VCaP (cell line): ENCODE measurements around the gene GGA1.

ENCODE experiments used
- H3K27ac ChIP-seq: fragments of 450-650 bp; 2 replicates; pipeline ENCODE4 v1.5.1; 2017
- TF ChIP-seq, protein P1 (sequence below): fragments of 450-650 bp; conservative IDR thresholded peaks from 2 replicates; pipeline ENCODE4 v1.5.1; 2017; ENCODE audit warnings: mild to moderate bottlenecking, moderate library complexity

GGA1 gene

GRCh38 chr22:37568448-37569008, 40.1 kb upstream of the GGA1 start:
- TF ChIP-seq, protein P1, sequence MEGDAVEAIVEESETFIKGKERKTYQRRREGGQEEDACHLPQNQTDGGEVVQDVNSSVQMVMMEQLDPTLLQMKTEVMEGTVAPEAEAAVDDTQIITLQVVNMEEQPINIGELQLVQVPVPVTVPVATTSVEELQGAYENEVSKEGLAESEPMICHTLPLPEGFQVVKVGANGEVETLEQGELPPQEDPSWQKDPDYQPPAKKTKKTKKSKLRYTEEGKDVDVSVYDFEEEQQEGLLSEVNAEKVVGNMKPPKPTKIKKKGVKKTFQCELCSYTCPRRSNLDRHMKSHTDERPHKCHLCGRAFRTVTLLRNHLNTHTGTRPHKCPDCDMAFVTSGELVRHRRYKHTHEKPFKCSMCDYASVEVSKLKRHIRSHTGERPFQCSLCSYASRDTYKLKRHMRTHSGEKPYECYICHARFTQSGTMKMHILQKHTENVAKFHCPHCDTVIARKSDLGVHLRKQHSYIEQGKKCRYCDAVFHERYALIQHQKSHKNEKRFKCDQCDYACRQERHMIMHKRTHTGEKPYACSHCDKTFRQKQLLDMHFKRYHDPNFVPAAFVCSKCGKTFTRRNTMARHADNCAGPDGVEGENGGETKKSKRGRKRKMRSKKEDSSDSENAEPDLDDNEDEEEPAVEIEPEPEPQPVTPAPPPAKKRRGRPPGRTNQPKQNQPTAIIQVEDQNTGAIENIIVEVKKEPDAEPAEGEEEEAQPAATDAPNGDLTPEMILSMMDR = no peak
- no peak overlapping the region for H3K27ac ChIP-seq

DNA sequence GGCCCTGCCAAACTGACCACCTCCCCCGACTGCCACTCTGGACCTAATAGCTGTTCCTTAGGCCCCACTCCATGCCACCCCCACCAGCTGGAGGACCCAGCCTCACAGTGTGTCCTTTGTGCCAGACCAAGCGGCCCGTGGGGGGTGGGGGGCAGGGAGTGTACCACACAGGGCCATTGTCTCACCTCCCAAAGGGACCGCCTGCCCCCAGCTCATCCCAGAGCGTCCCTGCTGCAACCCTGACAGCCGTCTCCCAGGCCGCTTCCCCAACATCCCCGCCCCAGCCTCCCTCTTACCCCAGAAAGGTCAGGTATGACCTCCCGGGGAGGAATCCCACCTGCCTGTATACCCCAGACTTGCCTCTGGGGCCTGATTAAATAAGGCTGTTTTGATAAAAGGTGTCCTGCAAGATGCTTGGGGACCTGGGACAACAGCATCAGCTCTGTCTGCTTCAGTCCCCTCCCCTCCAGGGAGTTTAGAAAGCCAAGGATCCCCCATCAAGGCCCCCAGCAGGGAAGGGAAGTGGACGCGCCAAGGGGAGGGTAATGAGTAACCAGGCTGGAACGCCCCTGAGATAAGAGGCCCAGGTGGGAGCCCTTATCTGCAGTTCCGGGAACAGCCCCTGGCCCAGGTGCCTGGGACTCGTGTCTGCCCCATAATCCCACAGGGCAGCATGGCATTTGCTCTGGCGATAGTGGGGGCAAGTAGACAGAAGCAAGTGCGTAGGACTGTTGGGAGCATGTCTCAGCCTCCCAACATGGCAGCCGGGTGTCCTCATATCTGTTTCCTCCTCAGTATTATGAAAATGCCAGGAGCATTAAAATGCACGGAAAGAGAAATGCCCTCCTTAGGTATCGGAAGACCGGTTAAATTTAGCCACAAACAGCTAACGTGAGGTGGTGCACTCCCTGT, 39.4 kb upstream of the GGA1 start:
- TF ChIP-seq, protein P1 = no peak
- H3K27ac ChIP-seq = no peak overlapping the region

DNA sequence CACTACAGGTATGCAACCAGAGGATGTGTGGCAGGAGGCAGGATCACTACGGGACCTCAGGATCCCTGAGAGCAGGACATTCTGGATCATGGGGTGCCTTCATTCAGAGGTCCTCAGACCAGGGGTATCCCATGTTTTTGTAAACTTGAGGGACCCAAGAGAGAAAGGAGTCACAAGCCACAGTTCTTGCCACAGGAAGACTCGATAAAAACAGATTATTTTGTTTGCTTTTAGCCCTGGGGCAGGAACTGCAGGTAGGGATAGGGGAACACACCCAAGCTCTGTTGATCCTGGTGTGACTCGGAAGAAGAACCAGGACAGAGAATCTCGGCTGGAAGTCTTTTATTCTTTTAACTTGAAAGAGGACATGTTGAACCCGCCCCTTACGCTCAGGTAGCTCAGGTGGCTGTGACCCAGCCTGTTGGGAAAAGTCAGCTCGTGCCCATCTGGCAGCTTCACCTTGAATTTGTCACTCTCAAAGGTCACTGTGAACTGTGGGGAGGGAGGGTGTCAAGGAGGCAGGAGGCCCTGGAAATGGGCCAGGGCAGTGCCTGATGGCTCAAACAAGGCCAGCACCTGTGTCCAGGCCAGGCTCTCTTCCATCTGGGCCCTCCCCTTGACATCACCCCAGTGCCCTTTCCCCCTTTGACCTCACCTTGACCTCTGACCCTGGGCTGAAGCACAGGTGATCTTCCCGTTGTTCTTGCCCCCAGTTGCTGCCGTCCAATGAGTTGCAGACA, 38.5 kb upstream of the GGA1 start:
- TF ChIP-seq, protein P1 = no peak
- H3K27ac ChIP-seq = no peak overlapping the region

DNA sequence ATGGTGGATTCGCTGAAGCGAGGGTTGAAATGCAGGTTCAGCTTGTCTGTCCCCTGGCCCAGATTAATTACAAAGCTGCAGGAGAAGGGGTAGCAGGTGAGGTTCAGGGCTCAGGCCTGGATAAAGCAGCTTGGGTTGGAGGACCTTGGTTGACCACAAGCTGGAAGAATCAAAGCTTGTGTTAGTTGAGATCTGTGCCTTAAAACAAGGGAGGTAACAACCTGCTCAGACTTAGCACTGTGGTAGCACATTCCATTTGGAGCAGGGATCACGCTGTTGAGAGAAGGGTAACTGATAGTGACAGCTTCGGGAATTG, 38.0 kb upstream of the GGA1 start:
- TF ChIP-seq, protein P1 = no peak
- H3K27ac ChIP-seq = no peak overlapping the region

- no peak overlapping the region for H3K27ac ChIP-seq
- TF ChIP-seq, protein P1 = no peak
These were observed 37.2 kb upstream of the GGA1 start for GRCh38 chr22:37571258-37571991.

DNA sequence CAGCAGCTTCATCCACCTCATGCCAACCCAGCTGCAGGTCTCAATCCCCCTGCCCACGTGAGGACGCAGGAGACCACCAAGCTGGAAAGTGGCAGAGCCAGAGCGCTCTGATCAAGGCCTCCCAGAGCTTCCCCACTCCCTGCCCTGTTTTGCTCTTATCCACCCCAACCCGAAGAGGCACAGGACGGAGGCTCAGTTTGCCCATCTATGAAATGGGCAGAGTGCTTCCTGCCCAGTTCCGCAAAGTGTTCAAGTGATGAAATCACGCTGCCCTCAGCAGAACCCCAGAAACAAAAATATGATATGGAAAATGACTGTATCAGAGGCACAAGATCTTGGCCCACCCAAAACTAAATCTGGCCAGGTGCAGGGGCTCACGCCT, 36.7 kb upstream of the GGA1 start:
- TF ChIP-seq, protein P1 = no peak
- H3K27ac ChIP-seq = no peak overlapping the region
